Measurements from ENCODE around the gene AKAP13. TPM values are rescaled to one million over a fixed set of nuclear protein-coding genes. Genes with fewer than 3 reads are reported as not detected.

AKAP13 gene
- total and polyA plus RNA-seq, 7 donors = 21.6 to 142 (median 98.5) TPM

DNA sequence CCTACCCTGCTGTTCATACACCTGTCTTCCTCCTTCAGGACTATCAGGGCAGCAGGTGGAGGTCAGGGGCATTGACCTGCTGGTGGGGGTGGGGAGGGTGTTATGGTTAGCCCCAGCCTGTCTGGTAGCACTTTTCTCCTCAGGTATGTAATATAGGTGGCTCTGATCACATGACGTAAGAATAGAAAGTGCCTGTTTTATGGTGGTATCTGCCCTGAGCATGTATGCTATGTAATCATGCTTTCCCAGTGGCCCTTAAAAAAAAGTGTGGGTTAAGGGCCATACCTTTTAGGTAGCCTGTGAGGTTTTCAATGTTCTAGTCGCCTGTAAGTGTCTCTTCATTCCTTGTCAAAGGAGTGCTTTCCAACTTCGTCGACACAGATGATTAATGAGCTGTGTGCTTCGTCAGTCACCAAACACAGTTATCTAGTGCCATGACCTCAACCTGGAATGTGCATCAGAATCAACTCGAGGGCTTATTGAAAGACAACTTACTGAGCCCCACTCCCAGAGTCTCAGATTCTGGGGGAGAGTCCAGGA lies 328.1 kb downstream of the AKAP13 start:
- Histone ChIP-seq H3K4me1 (peaks cover 0 to 35% (median 25%) of the 10 kb centered on the region in 4 donors), H3K9me3 (no peaks in the 10 kb centered on the region), H3K27me3 (no peaks in the 10 kb centered on the region), H3K4me3 (no peak overlapping the region), H3K36me3 (peaks cover 3 to 46% (median 21%) of the 10 kb centered on the region in 4 donors), H3K27ac (peak overlapping the region; percentile 65 to 83 (median 68))
- intact Hi-C loops (cut with DNase I) = no loop called here
- TF ChIP-seq, protein P1, sequence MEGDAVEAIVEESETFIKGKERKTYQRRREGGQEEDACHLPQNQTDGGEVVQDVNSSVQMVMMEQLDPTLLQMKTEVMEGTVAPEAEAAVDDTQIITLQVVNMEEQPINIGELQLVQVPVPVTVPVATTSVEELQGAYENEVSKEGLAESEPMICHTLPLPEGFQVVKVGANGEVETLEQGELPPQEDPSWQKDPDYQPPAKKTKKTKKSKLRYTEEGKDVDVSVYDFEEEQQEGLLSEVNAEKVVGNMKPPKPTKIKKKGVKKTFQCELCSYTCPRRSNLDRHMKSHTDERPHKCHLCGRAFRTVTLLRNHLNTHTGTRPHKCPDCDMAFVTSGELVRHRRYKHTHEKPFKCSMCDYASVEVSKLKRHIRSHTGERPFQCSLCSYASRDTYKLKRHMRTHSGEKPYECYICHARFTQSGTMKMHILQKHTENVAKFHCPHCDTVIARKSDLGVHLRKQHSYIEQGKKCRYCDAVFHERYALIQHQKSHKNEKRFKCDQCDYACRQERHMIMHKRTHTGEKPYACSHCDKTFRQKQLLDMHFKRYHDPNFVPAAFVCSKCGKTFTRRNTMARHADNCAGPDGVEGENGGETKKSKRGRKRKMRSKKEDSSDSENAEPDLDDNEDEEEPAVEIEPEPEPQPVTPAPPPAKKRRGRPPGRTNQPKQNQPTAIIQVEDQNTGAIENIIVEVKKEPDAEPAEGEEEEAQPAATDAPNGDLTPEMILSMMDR (IDR thresholded peaks at IDR 0.05) = no peak
- TF ChIP-seq EP300 (IDR thresholded peaks at IDR 0.05) (no peak), POLR2AphosphoS5 (IDR thresholded peaks at IDR 0.05) (no peak), POLR2A (IDR thresholded peaks at IDR 0.05) (no peak)
- 73 to 79% methylated on average over 6 of the region's 6 CpGs for WGBS, 2 donors
- no peak for DNase-seq

GRCh38 chr15:85709250-85709649 lies 328.8 kb downstream of the AKAP13 start:
- no peak for DNase-seq
- Histone ChIP-seq H3K36me3 (peaks cover 3 to 47% (median 21%) of the 10 kb centered on the region in 4 donors), H3K27ac (peak overlapping the region in 2 of 4 donors; percentile 69 to 83), H3K9me3 (no peaks in the 10 kb centered on the region), H3K4me3 (no peak overlapping the region), H3K4me1 (peaks cover 0 to 30% (median 25%) of the 10 kb centered on the region in 4 donors), H3K27me3 (no peaks in the 10 kb centered on the region)
- WGBS, 2 donors = 70 to 89% methylated on average over 2 of the region's 2 CpGs
- TF ChIP-seq POLR2A (IDR thresholded peaks at IDR 0.05) (no peak), EP300 (IDR thresholded peaks at IDR 0.05) (no peak), POLR2AphosphoS5 (IDR thresholded peaks at IDR 0.05) (no peak)
- TF ChIP-seq, protein P1 (IDR thresholded peaks at IDR 0.05) = no peak
- intact Hi-C loops (cut with DNase I) = no loop called here

DNA sequence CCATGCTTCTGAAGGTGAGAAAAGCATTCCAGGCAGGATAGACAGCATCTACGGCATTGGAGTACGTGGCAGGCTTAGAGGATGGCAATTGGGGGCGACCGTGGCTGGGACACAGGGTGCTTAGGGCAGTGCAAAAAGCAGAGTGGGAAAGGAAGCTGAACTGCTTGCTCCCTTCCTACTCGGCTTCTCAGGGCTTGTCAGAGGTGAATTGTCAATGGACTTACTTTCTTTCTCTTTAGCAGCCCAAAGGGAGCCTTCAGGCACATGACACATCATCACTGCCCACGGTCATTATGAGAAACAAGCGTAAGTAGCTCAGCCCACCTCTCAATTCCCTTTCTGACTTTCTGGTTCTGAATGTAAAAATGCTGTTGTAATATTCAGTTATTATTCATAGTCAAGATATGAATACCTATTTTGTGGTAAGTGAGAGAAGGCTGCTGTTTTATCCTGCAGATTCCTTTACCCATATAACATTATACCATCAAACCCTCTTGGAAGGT lies 330.0 kb downstream of the AKAP13 start:
- H3K36me3 ChIP-seq = peaks cover 3 to 51% (median 21%) of the 10 kb centered on the region in 4 donors
- WGBS, 2 donors = 89 to 90% methylated on average over 7 of the region's 7 CpGs
- DNase-seq = no peak
- H3K27me3 ChIP-seq = no peaks in the 10 kb centered on the region
- H3K4me1 ChIP-seq = peaks cover 0 to 20% (median 17%) of the 10 kb centered on the region in 4 donors
- H3K4me3 ChIP-seq = no peak overlapping the region
- no peaks in the 10 kb centered on the region for H3K9me3 ChIP-seq
- intact Hi-C loops (cut with DNase I) = loop anchor here (2.0 kb wide), 1 partner anchor 28 kb away; no protein-coding TSS in a partner anchor
- no peak overlapping the region for H3K27ac ChIP-seq
- TF ChIP-seq EP300 (IDR thresholded peaks at IDR 0.05) = no peak
- TF ChIP-seq POLR2AphosphoS5 (IDR thresholded peaks at IDR 0.05) = no peak
- no peak for TF ChIP-seq POLR2A (IDR thresholded peaks at IDR 0.05)
- TF ChIP-seq, protein P1 (IDR thresholded peaks at IDR 0.05) = no peak

GRCh38 chr15:85711580-85712192 lies 331.3 kb downstream of the AKAP13 start:
- H3K36me3 ChIP-seq = peaks cover 3 to 64% (median 31%) of the 10 kb centered on the region in 4 donors
- intact Hi-C loops (cut with DNase I) = loop anchor here (2.0 kb wide), 1 partner anchor 27 kb away; no protein-coding TSS in a partner anchor

More at GRCh38 chr15:85711580-85712192, 331.3 kb downstream of the AKAP13 start:
- Histone ChIP-seq H3K4me3 (no peak overlapping the region), H3K27ac (no peak overlapping the region), H3K4me1 (peaks cover 0 to 10% (median 6%) of the 10 kb centered on the region in 4 donors), H3K9me3 (no peaks in the 10 kb centered on the region), H3K27me3 (no peaks in the 10 kb centered on the region)
- no peak for DNase-seq
- 90 to 92% methylated on average over 7 of the region's 7 CpGs for WGBS, 2 donors
- TF ChIP-seq, protein P1 (IDR thresholded peaks at IDR 0.05) = no peak
- TF ChIP-seq POLR2A (IDR thresholded peaks at IDR 0.05) (no peak), POLR2AphosphoS5 (IDR thresholded peaks at IDR 0.05) (no peak), EP300 (IDR thresholded peaks at IDR 0.05) (no peak)
